Gastrocnemius medialis (tissue), 4 donors: ENCODE results near the gene MS4A8.

Experiments
- CTCF ChIP-seq, 5 experiments: fragments of 450-650 bp in 3 of 5; fragments of 200-600 bp in 2 of 5; sonication (generic) in 2 of 5; IDR thresholded peaks in 4 of 5; conservative IDR thresholded peaks in 1 of 5; 1 replicate in 4 of 5; 2 replicates in 1 of 5; pipeline ENCODE4 v1.5.1; 2016 to 2019; ENCODE audit warnings: antibody characterized with exemption in 5 of 5, mild to moderate bottlenecking in 3 of 5, moderate library complexity in 3 of 5
- POLR2A ChIP-seq, 2 donors: fragments of 450-650 bp; IDR thresholded peaks; one replicate each; pipeline ENCODE4 v1.6.1; 2017; ENCODE audit warnings: antibody characterized with exemption in 2 of 2, mild to moderate bottlenecking in 2 of 2, moderate library complexity in 2 of 2

DNA sequence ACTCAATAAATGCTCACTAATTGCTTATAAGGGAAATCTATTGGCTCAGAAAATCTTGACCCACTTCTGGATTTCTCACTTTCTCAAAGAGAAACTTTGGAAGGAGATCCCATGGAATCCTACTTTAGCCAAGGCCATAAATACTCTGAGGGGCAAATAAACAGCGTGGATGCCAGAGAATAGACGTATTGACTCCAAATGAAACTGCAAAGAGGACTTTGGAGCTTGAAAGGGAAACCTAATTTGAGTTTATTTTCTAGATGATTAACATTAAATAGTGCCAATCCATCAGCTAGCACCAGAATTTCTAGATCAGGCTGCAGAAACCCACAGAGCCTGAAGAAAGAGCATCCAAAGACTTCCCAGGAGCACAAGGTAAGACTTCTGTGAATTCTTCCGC is 25.0 kb downstream of the MS4A8 start, which contains the start of gene MS4A18:
- TF ChIP-seq POLR2A (IDR thresholded peaks at IDR 0.05) = no peak
- TF ChIP-seq CTCF (IDR thresholded peaks at IDR 0.05 in 4 of 5, conservative IDR thresholded peaks at IDR 0.05 in 1 of 5) = no peak
